GM18517 (cell line): ENCODE results near the gene AGAP1.

ENCODE experiments used
- ATAC-seq: cut with Tn5 transposase; IDR thresholded peaks from one replicate; pipeline ENCODE4 v1.9.1; 2021; ENCODE audit warnings: mild to moderate bottlenecking, moderate library complexity; ENCODE audit not compliant: unreplicated experiment

The AGAP1 gene

GRCh38 chr2:235832941-235833340 lies 339.1 kb downstream of the AGAP1 start:
- ATAC-seq = no peak

GRCh38 chr2:235833971-235834620 lies 340.3 kb downstream of the AGAP1 start:
- ATAC-seq = no peak

GRCh38 chr2:235834781-235835180 lies 340.9 kb downstream of the AGAP1 start:
- no peak for ATAC-seq

GRCh38 chr2:235835810-235836209 lies 342.0 kb downstream of the AGAP1 start:
- ATAC-seq = no peak

- no peak for ATAC-seq
These were observed 342.7 kb downstream of the AGAP1 start for GRCh38 chr2:235836491-235836911.

GRCh38 chr2:235839226-235839625 lies 345.4 kb downstream of the AGAP1 start:
- ATAC-seq = no peak

- ATAC-seq = no peak
These were observed 346.1 kb downstream of the AGAP1 start for GRCh38 chr2:235839974-235840373.

GRCh38 chr2:235841863-235842262 lies 348.0 kb downstream of the AGAP1 start:
- ATAC-seq = no peak

GRCh38 chr2:235842941-235843340 lies 349.1 kb downstream of the AGAP1 start:
- ATAC-seq = no peak

GRCh38 chr2:235843591-235844395 lies 349.9 kb downstream of the AGAP1 start:
- ATAC-seq = no peak

GRCh38 chr2:235844561-235844960 lies 350.7 kb downstream of the AGAP1 start:
- ATAC-seq = no peak

GRCh38 chr2:235845245-235845644 lies 351.4 kb downstream of the AGAP1 start:
- no peak for ATAC-seq

- no peak for ATAC-seq
These were observed 353.7 kb downstream of the AGAP1 start for GRCh38 chr2:235847576-235847975.

GRCh38 chr2:235848055-235848454 lies 354.2 kb downstream of the AGAP1 start:
- ATAC-seq = no peak

- no peak for ATAC-seq
These were observed 355.1 kb downstream of the AGAP1 start for GRCh38 chr2:235848946-235849345.

- ATAC-seq = no peak
These were observed 355.6 kb downstream of the AGAP1 start for GRCh38 chr2:235849489-235849888.

- ATAC-seq = no peak
These were observed 356.4 kb downstream of the AGAP1 start for GRCh38 chr2:235850289-235850688.

- no peak for ATAC-seq
These were observed 357.1 kb downstream of the AGAP1 start for GRCh38 chr2:235850771-235851551.

- ATAC-seq = no peak
These were observed 358.1 kb downstream of the AGAP1 start for GRCh38 chr2:235851828-235852525.

GRCh38 chr2:235852526-235852920 lies 358.7 kb downstream of the AGAP1 start:
- no peak for ATAC-seq

GRCh38 chr2:235854276-235854675 lies 360.4 kb downstream of the AGAP1 start:
- ATAC-seq = no peak
